SKM-1 (cell line): ENCODE data around the gene CLSTN2.

Experiments used
- DNase-seq: peaks from one replicate; lab custom pipeline; 2025; ENCODE audit not compliant: unreplicated experiment; lab: John Stamatoyannopoulos, UW

The CLSTN2 gene

DNA sequence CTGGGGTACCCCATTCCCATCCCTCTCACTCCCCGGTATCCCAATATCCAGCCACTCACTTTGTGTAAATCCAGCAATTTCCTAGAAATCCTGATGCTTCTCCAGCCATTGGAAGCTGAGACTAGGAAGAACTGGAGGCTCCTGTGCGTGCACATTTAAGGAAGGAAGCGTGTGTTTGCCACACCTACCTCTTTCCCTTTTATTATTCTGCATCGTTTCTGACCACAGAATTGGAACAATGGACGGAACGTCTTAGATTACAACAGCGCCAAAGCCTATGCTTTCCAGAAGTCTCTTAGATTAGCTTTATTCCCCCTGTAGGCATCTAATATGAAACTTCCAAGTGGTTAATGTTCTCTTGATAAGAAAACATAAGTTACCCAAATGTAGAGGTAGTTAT is 508.1 kb downstream of the CLSTN2 start:
- DNase-seq: no peak

- DNase-seq: no peak
Observed at GRCh38 chr3:140443806-140444205, 508.8 kb downstream of the CLSTN2 start.

- no peak for DNase-seq
Observed at GRCh38 chr3:140446734-140447133, 511.7 kb downstream of the CLSTN2 start.

- DNase-seq: no peak
Observed at GRCh38 chr3:140447136-140447535, 512.2 kb downstream of the CLSTN2 start.

- no peak for DNase-seq
Observed at GRCh38 chr3:140448001-140448400, 513.0 kb downstream of the CLSTN2 start.

DNA sequence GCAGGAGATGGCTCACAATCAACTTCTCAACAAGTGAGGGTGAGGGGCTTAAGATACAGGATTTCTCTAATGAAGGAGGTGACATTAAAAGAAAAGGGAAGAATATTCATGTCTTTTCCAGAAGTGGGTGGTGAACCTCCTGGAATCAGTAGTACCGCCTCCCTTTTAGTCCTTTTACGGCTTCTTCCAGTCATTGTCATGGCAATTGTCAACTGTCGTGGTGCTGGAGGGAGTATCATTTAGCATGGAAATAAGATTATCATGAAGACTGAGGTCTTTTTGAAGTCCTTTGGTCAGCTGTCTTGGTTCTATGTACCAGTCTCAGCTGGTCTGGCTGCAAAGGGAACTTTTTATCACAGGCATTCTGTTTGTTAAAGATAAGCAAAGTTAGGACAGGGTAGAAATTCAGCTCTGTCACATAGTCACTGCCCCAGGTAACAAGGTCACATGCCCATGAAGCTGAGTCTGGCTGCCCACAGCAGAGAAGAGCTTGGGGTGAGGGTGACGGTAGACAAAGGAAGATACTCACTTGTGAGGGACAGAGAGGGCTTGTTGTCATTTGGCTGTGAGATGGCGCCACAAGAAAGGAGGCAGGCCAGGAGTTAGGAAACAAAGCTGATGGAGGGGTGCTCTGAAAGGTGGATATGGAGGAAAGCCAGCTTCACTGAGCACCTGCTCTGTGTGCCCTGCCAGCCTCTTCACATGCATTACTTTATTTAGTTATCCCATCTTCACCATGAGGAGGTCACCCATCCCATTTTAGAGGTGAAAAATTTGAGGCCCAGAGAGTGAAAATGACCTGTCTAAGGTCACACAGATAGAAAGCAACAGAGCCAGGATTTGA is 514.6 kb downstream of the CLSTN2 start:
- DNase-seq: no peak

DNA sequence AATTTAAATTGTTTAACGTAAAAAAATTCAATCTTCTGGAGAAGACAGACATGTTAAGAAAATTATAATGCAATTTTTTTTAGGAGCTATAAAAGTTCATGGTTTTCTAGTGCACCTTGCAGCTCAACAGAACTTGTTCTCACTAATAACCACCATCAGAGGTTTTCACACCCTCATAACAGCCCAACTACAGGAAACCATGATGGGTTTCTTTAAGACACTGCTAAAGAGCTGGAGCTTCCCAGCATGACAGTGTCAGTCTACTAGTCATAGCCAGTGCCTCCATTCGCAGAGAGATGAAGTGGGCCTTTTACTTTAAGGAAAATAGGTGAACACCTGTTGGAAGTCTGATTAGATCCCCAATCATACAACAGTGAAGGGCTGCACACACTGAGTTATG is 518.8 kb downstream of the CLSTN2 start:
- DNase-seq: no peak

DNA sequence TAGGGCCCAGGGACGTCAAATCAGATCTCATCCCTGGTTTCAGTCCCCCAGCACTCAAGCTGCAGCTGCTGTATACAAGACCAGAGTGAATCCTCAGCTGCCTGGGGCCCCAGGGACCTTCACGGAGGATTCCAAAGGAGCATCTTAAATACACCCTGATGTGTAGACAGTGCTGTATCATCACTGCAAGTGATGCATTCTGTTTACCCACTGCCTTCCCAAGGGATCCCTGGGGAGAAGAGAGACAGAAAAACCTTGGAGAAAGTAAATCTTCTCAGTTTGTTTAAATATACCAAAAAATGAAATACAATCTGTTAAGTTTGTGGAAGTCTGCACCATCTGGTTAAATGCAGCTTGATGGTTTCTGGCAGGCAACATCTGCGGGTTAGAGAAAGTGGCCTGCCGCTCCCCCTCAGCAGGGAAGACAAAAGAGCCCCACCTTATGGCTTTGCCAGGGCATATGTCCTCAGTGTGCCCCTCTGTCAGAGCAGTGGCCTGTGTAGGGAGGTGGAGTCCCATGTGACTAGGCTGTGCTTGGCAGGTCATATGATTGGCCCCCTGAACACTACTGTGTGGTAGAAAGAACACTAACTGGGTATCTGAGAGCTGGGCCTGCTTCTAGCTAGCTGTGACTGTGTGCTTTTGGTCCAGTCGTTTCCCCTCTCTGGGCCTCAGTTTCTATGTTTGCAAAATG is 520.7 kb downstream of the CLSTN2 start:
- DNase-seq: no peak

DNA sequence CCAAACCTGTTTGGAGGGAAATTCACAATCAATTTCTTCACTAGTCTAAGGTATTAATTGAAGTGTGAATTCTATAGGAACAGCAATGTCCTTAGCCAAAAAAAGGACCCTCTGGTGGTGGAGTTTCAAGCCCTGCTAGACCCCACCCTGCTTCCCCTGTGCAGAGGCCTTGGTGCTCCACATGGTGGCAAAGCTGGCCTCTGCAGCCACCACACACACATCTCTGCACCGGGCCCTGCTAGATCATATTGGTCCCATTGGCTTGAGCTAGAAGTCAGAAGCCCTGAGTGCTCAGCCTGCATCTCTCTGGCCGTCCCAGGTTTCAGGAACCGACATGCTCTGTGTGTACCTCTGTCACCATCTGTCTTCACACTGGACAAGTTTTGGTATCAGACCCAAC is 522.0 kb downstream of the CLSTN2 start:
- no peak for DNase-seq

DNA sequence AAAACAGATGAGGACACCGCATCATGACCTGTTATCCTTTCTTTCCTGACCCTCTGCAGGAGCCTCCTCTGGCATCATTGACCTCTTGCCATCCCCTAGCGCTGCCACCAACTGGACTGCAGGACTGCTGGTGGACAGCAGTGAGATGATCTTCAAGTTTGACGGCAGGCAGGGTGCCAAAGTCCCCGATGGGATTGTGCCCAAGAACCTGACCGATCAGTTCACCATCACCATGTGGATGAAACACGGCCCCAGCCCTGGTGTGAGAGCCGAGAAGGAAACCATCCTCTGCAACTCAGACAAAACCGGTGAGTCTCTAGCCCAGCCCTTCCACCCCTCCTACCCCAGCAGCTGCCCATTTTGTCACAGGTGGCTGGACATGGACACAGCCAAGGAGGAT is 524.5 kb downstream of the CLSTN2 start:
- no peak for DNase-seq

- DNase-seq: no peak
Observed at GRCh38 chr3:140461250-140461649, 526.3 kb downstream of the CLSTN2 start.

GRCh38 chr3:140463355-140463754 is 528.4 kb downstream of the CLSTN2 start:
- no peak for DNase-seq

DNA sequence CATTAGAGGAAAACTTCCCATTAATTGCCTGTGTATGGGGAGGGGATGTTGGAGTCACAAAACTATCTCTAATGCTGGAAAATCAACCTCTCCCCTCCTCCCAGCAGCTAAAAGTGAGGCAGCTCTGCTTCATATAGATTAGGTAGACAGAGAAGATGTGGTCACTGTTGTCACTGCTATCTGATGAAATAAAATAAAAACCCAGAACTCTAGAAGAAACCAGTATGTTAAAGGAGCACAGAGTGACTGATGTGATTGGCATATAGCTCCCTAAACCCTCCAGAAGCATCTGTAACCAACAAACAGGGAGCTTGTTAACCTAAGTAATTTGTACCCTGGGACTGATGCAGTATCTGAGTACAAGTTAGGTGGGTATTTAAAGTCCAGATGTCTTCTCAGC is 531.0 kb downstream of the CLSTN2 start:
- no peak for DNase-seq

DNA sequence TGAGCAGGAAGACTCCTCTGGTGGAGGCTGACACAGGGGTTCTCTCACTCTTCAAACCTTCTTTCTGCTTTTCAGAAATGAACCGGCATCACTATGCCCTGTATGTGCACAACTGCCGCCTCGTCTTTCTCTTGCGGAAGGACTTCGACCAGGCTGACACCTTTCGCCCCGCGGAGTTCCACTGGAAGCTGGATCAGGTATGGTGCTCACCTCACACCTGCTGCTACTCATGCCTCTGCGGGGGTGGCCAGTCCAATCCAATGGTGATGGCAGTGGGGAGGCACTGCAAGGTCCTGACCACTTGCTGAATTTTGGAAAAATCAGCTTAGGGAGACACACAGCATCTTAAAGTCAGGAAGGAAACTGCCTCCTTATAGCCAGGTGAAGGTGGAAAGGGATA is 531.5 kb downstream of the CLSTN2 start:
- DNase-seq: no peak

DNA sequence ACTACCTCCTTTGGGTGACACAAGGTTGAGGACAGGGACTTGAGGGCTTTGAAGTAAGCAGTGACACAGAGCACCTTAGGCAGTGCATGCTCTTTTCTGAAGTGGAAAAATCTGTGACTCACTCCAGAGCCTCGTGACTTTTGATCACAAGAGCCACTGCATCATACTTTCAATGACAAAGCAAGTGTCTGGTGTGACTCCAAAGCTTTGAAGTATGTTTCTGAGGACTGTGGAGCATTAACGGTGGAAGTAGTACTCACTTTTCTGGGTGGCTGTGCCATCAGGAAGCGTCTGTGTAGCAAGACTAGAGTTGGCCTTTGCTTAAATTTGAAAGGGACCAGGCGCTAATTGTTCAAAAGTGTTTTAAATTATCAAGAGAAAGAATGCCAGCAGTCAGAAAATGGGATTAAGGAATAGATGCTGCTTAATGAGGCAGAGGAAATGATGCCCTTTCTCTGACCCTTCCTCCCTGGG is 532.2 kb downstream of the CLSTN2 start:
- DNase-seq: no peak

- DNase-seq: no peak
Observed at GRCh38 chr3:140467796-140468315, 532.9 kb downstream of the CLSTN2 start.

GRCh38 chr3:140468407-140468806 is 533.4 kb downstream of the CLSTN2 start:
- DNase-seq: peak; percentile 34

- no peak for DNase-seq
Observed at GRCh38 chr3:140469491-140469890, 534.5 kb downstream of the CLSTN2 start.

- no peak for DNase-seq
Observed at GRCh38 chr3:140470211-140470610, 535.2 kb downstream of the CLSTN2 start.

GRCh38 chr3:140470962-140471361 is 536.0 kb downstream of the CLSTN2 start:
- DNase-seq: no peak

- no peak for DNase-seq
Observed at GRCh38 chr3:140472306-140473020, 537.5 kb downstream of the CLSTN2 start.
